GM18519 (cell line): ENCODE data around the gene CPSF2.
"Not testable (repeated sequence)": the region's sequence is repeated elsewhere in the genome, so short reads cannot be mapped to it uniquely, and the experiment has no call there.

Experiments
- ATAC-seq: cut with Tn5 transposase; IDR thresholded peaks from one replicate; pipeline ENCODE4 v1.9.1; 2021; ENCODE audit warnings: mild to moderate bottlenecking, moderate library complexity; ENCODE audit not compliant: unreplicated experiment, low FRiP score

The CPSF2 gene

DNA sequence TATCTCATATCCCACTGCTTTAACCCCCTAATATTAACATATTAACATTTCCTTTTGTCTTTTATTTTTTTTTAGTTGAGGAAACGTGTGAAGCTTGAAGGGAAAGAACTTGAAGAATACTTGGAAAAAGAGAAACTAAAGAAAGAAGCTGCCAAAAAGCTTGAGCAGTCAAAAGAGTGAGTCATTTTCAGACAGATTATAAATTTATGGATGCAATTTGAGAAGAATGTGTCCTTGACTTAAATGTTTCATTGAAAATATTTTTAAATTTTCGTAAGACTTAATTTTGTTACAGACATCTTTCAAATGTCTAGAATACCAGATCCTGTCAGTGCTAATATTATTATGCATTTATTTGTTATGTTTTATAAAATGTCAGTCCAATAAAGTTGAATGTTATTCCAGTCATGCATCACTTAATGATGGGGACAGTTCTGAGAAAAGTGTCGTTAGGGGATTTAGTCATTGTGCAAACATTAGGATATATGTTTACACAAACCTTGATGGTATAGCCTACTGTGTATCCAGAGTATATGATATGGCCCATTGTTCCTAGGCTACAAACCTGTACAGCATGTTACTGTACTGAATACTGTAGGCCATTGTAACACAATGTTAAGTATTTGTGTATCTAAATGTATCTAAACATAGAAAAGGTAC, 32.6 kb downstream of the CPSF2 start:
- no peak for ATAC-seq

DNA sequence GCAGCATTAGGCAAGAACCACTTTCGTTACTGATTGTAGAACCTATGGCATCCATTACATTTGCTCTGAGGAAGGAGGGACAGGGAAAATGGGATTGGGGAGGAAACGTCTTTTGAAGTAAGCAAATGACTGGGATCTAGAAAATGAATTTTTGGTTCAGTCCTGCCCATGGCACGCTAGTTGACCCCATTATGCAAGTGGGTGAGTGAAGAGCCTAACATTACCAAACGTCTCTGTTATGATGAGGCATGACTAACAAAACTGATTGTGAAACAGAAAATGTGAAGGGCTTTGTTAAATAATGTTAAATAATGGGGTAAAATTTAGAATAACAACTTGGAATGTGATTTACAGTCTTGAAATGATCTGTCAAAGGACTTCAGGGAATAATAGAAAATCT, 38.9 kb downstream of the CPSF2 start:
- ATAC-seq, result no peak

DNA sequence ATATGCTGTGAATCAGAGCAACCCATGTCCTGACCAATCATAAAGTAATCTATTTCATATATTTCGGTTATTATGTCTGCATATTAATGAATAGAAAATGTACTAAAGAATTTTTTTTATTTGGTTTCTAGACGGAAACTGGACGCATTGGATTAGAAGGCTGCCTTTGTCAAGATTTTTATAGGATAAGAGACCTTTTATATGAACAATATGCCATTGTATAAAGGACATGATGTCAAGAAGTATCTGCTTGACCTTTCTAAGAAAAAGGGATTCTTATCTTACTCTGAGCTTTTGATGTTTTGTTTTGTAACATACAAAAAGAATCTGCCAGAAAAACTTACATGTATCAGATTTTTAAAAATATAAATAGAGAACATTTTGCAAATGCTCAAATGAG, 39.8 kb downstream of the CPSF2 start:
- ATAC-seq, result no peak

- ATAC-seq, result no peak
Observed at GRCh38 chr14:92164958-92165357, 43.2 kb downstream of the CPSF2 start.

GRCh38 chr14:92173668-92174067, 51.9 kb downstream of the CPSF2 start:
- ATAC-seq, result no peak

- ATAC-seq, result no peak
Observed at GRCh38 chr14:92175811-92176210, 54.0 kb downstream of the CPSF2 start.

DNA sequence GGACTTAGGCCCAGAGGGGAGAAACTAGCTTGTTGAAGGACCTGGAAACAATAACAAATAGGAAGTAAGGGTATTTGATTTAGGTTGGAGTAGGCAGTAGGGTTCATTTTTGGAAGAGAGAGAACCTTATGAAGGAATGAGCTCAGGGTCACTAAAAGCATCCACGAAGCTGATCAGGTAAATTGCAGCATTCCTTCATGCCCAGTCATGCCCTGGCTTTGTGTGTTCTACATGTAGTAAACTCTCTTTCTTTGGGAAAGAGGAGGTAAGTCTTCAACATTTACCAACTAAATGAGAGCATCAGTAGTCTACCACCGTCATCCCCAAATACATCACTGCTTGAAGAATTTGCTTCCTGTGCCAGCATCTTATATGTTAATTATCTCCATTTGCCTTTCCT, 54.7 kb downstream of the CPSF2 start:
- ATAC-seq, result no peak

GRCh38 chr14:92179178-92179577, 57.4 kb downstream of the CPSF2 start:
- not testable (repeated sequence) for ATAC-seq

DNA sequence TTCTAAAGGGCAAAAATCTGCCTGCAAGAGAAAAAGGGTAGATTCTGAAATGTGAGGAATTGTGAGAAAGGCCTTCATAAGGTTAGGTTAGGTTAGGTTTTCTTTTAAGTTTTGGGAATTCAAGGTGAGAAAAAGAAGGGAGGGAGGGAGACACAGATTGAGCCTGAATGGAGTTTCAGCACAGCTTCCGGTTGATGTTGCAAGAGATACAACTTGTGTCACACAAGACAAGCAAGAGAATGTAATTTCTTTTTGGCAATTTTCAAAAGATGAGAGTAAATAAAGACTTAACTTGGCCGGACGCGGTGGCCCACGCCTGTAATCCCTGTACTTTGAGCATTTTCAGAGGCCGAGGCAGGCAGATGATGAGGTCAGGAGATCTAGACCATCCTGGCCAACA, 63.8 kb downstream of the CPSF2 start:
- no peak for ATAC-seq

DNA sequence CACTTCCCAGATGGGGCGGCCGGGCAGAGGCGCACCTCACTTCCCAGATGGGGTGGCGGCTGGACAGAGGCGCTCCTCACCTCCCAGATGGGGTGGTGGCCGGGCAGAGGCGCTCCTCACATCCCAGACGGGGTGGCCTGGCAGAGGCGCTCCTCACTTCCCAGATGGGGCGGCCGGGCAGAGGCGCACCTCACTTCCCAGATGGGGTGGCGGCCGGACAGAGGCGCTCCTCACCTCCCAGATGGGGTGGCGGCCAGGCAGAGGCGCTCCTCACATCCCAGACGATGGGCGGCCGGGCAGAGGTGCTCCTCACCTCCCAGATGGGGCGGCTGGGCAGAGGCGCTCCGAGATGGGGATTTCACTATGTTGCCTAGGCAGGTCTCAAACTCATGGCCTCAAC, 65.8 kb downstream of the CPSF2 start:
- not testable (repeated sequence) for ATAC-seq

DNA sequence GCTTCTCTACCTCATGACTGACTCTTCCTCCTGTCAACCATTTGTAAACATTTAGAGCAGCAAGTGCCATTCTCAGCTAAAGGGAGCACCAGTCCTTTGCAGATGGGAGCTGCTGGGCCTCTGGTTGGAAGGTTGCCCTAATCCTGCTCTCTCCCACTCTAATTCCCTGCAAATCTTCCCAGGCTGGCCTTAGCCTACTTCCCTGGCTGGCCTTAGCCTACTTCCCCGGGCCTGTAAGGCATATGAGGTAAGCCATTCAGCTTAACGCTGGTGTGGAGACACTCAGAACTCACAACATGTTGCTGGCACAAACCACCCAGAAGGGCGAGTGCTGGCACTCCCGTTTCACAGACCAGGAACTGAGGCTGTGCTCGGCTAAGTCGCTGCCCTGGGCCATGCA, 69.0 kb downstream of the CPSF2 start:
- no peak for ATAC-seq

- no peak for ATAC-seq
Observed at GRCh38 chr14:92198804-92199203, 77.0 kb downstream of the CPSF2 start.

- no peak for ATAC-seq
Observed at GRCh38 chr14:92199763-92200162, 78.0 kb downstream of the CPSF2 start.

DNA sequence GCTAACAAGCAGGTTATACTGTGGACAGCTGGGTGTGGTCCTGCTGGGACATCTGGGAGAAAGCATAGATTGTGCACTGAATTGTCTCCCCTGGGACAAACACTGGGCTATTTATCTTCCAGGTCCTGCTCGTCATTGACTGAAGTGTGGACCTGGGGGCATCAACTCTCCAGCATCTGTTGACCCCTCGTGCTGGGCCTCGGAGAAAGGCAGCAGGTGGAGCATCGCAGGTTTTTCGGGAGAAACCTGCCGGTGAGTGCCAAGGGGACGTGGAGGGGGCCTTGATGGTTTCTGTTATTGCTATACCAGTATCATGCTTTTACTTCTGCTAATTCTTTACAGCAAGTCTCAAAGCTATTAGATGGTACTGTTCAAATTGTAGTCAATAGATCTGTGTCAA, 81.3 kb downstream of the CPSF2 start:
- no peak for ATAC-seq

DNA sequence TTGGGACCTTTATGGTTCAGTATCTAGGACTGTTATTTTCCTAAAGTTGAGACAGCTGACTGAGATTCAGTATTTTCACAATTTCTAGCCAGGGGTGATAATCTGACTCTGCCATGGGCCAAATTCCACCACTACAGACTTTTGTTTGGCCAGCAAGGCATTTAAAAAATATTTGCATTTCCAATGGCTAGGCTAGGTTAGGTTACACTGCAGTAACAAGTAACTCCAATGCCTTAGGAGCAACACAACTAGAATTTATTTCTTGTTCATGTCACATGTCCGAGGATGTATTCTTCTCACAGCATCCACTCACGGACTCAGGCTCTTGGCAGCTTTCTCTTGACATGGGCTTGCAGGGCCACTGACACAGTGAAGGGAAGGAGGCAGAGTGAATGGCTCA, 83.0 kb downstream of the CPSF2 start:
- ATAC-seq, result no peak

- ATAC-seq, result no peak
Observed at GRCh38 chr14:92207012-92207927, 85.5 kb downstream of the CPSF2 start.

GRCh38 chr14:92207928-92208265, 86.1 kb downstream of the CPSF2 start:
- no peak for ATAC-seq

- no peak for ATAC-seq
Observed at GRCh38 chr14:92209141-92209540, 87.4 kb downstream of the CPSF2 start.

DNA sequence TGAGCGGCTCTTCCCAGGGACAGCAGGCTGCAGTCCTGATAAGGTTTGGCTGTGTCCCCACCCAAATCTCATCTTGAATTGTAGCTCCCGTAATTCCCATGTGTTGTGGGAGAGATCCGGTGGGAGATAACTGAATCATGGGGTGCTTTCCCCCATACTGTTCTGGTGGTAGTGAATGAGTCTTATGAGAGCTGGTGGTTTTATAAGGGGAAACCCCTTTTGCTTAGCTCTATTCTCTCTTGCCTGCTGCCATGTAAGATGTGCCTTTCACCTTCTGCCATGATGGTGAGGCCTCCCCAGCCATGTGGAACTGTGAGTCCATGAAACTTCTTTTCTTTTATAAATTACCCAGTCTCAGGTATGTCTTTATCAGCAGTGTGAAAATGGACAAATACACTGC, 91.4 kb downstream of the CPSF2 start:
- not testable (repeated sequence) for ATAC-seq

DNA sequence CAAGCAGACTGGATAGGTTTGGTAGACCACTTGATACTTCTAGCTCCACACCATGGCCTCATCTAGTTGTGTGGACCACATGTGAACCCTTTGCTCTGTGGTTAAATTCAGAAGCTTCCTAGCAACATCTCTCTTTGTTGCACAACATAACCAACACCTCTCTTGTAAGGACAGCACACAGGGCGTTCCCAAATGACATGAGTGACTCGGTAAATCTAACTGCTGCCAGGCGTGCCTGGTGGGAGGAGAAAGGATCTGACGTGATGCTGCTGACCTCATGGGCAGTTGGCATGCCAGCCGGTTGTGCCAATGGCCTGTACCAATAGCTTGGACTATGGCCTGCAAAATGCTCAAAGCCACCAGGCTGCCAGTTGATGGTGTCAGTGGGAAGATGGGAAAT, 93.8 kb downstream of the CPSF2 start:
- no peak for ATAC-seq

GRCh38 chr14:92217936-92218335, 96.2 kb downstream of the CPSF2 start:
- ATAC-seq, result no peak
